Smooth muscle cell of the coronary artery (primary cell): ENCODE data around the gene PABPN1L. TPM values are rescaled to one million over a fixed set of nuclear protein-coding genes. Genes with fewer than 3 reads are reported as not detected.

Source experiments
- total RNA-seq: library from RNA; depleted of rRNA; stranded (reverse); fragments of >200 nt; gene quantifications from 2 replicates; pipeline ENCODE4 v1.2.3, GENCODE V29; 2014; ENCODE audit warnings: low replicate concordance

Gene PABPN1L
- total RNA-seq: not detected in 2 replicates

GRCh38 chr16:88866151-88866920, at the start of gene PABPN1L:
Gene PABPN1L (minus strand): TSS chr16:88866660. CDS start chr16:88866606, 54 bp downstream.

GRCh38 chr16:88856828-88857727, 9.4 kb downstream of the PABPN1L start, which contains the start of the genes GALNS and TRAPPC2L:
Gene GALNS (minus strand): TSS chr16:88856947. CDS start chr16:88856877, 70 bp downstream.
Gene TRAPPC2L (plus strand): TSS chr16:88857127. CDS start chr16:88857151, 24 bp downstream.

Other genes with a start within 250 kb of the PABPN1L start
- 0.15 TPM in 1 of 2 replicates, not detected in the other for gene IL17C, start 228.1 kb downstream of the PABPN1L start, total RNA-seq
- gene CYBA, start 215.6 kb downstream of the PABPN1L start, total RNA-seq: 98.1 and 369 TPM in 2 replicates
- 41.4 and 74.9 TPM in 2 replicates for gene MVD, start 203.6 kb downstream of the PABPN1L start, total RNA-seq
- gene SNAI3, start 180.2 kb downstream of the PABPN1L start, total RNA-seq: not detected in 2 replicates
- 8.9 and 10.8 TPM in 2 replicates for gene RNF166, start 160.3 kb downstream of the PABPN1L start, total RNA-seq
- 12.4 and 23.7 TPM in 2 replicates for gene CTU2, start 160.2 kb downstream of the PABPN1L start, total RNA-seq
- gene PIEZO1, start 81.4 kb downstream of the PABPN1L start, total RNA-seq: 127 and 192 TPM in 2 replicates
- gene CDT1, start 62.9 kb downstream of the PABPN1L start, total RNA-seq: 0.47 and 2.4 TPM in 2 replicates
- 45.5 and 84.2 TPM in 2 replicates for gene APRT, start 54.7 kb downstream of the PABPN1L start, total RNA-seq
- 15.0 and 22.3 TPM in 2 replicates for gene GALNS, start 9.7 kb downstream of the PABPN1L start, total RNA-seq
- 74.5 and 79.6 TPM in 2 replicates for gene TRAPPC2L, start 9.5 kb downstream of the PABPN1L start, total RNA-seq
- gene CBFA2T3, start 110.5 kb upstream of the PABPN1L start, total RNA-seq: not detected in 2 replicates
- 11.1 and 19.2 TPM in 2 replicates for gene ACSF3, start 227.2 kb upstream of the PABPN1L start, total RNA-seq